Non-pigmented ciliary epithelial cell (primary cell): Measurements from ENCODE around the gene SPCS2.
A peak's percentile ranks its signal among the peaks of the same experiment; 100 is the strongest.

ENCODE experiments used
- DNase-seq: peaks from one replicate; pipeline ENCODE4 v3.0.0-alpha.2; 2010; ENCODE audit warnings: low read depth

Gene SPCS2

DNA sequence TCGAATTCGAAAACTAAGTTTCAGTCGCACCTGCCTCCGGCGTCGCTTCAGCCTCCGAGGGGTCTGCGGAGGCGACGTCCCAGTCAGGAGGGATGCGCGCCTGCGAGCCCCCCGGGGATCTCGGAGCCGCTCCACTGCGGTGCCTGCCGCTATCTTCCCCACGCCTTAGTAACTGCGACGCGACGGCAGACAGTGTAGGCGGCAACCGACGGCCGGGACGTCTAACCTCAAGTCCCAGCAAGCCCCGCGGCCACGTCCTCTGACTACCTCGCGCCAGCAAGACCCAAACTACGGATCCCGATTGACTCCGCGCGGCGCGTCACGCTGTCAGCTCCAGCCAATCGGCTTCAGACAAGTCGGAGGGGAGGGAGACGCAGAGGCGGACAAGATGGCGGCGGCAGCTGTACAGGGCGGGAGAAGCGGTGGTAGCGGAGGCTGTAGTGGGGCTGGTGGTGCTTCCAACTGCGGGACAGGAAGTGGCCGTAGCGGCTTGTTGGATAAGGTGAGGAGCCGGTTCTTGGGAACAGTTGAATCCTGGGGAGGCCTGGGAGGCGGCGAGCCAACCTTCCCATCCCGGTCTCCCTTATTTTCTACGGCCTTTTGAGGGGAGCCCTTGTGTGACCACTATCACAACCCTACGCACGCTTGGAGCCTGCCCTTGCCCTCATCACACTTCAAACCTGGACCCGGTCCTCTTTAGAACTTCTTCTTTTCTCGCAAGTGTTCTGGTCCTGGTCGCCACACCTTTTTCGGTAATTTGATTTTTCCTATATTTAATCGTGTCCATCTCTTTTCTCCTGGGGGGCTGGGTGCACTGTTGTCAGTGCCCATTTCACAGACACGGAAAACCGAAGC lies at the start of gene SPCS2, which contains the start of gene XRRA1:
SPCS2 (plus strand) TSS at position 369 of the 855 bp plus-strand sequence; CDS start at position 389, 20 bp downstream.
XRRA1 (minus strand) TSS at position 194 of the 855 bp plus-strand sequence. CDS start 8,213 bp downstream, outside the sequence.
- peak; percentile 96 for DNase-seq

DNA sequence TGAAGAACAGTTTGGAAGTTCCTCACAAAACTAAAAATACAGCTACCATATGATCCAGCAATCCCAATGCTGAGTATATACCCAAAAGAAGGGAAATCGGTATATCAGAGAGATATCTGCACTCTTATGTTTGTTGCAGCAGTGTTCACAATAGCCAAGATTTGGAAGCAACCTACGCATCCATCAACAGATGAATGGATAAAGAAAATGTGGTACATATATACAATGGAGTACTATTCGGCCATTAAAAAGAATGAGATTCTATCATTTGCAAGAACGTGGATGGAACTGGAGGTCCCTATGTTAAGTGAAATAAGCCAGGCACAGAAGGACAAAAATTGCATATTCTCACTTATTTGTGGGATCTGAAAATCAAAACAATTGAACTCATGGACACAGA lies 46.7 kb upstream of the SPCS2 start:
- DNase-seq = no peak

DNA sequence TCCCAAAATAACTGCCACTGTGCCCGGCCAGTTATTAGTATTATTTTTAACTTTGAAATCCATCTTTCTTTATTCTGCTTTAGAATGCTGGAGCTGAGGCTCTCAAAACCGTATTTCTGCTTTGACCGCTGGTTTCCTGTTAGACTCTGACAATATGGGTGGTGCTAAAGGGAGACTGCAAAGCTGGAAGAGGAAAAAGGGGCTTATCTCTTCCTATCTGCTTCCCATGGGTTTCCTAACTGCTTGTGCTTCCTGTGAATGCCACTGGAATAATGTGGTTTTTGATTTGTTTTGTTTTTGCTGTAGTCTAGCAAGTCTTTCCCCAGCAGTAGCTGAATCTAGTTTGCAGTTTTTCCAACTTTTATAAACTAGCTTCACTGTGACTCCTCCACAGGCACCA lies 43.7 kb upstream of the SPCS2 start:
- DNase-seq = no peak

DNA sequence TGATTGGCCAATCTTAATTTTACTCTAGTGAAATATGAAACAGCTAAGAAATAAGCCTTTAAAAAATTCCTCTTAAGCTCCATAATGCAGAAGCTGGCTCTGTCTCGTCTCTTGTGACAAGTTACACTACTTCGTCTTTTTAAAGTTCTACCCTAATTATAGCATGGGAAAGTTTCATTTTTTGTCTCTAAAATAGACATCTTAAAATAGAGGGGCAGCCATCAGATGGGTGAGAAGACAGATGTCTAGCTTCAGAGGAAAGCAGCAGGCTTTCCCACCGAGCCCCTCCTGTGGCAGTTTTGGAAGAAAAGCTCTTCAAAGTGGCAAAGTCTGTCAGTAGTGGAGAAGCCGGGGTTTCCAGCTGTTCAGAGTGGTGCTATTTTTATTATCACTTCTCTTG lies 39.7 kb upstream of the SPCS2 start:
- no peak for DNase-seq

DNA sequence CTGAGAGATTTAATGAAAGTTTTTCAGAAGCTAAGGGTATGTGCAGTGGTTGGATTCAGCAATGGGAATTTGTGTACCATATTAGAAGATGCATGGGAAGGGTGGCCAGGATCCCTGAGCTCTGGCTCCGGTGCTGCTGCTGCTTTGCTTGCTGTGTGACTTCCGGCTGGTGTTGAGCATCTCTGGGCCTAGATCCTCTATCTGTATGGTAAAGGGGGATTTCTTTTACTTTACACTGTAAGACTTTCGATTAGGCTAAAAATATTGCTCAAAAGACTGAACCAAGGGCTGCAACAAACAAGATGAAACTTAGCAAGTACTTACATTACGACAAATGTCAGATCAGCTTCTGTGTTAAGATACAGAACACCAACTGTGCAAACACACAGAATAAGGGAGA lies 39.3 kb upstream of the SPCS2 start:
- DNase-seq = no peak

DNA sequence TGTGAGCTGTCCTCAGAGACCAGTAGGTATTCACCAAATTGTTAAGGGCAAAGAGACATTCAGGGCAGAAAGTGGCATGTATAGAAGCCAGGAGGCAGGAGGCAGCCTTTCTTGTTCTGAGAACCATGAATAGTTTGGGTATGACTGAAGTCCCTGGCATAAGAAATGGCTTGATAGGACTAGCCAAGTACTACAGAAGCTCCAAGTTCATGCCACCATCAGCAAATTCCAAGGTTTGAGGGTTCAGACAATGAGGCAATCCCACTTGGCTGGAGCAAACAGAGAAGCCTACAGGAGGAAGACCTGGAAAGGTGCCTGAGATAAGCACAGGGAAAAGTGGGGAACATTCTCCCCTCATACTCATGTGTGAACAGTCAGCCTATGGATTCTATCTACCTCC lies 25.9 kb upstream of the SPCS2 start:
- DNase-seq = no peak

DNA sequence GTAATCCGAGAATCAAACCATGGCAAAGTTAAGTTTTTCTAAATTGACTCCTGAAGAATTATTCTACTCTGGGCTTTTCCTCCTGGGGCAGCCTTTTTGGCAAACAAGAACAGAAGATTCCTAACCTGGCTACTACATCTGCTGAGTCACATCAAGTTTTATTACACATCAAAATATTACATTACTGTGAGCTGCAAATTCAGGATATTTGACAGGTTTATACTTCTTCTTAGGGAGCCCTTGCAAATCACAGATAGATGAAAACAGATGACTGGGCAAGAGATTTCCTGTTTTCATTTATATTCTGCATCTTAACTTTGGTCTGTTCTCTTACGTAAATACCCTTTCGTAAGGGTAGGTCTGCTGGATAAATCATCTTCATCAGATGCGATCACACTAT lies 23.8 kb upstream of the SPCS2 start:
- no peak for DNase-seq

DNA sequence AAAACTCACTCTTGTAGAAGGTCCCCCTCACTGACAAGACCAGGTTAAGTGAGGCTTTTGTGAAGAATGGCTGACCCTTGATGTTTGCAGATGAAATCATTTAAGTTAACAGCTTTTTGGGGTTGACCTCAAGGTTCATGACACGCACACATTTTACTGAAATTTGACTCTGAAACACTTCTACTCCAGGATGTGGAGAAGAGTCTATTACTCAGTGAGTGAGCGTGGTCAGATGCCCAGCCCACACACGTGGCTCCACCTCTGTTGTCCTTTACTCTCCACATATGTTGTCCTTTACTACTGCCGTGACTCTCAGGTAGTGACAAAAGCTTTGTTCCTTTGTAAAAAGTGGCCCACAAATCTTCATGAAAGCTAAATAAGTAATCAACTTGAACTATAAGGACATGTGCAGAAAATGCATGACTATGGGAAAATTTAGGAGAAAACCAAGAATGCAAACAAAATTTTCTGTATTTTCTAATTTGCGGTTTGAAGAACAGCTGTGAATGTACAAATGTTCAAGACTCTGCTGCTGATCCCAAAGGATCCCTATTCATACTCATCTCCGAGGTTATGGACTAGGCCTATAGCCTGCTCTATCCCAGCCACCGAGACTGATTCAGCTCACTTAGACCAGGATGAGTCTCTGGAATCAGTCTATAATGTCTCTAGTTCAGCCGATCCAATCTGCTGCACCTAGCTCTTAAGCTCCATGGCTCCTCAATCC lies 22.6 kb upstream of the SPCS2 start:
- DNase-seq = no peak

DNA sequence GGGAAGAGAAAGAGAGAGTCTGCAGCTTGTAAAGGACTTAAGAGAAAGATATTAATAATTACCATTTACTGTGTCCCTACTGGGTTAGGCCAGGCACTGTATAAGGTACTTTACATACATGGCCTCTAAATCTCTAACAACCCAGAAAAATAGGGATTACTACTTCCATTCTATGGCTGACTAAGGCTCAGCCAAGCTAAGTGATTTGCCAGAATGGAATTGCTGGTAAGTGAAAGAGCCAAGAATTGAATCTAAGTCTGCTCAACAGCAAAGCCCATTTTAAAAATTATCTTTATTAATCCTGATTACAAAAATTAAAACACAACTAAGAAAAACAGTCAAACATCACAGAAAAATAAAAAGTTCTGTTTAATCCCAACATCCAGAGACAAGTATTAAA lies 21.6 kb upstream of the SPCS2 start:
- no peak for DNase-seq

DNA sequence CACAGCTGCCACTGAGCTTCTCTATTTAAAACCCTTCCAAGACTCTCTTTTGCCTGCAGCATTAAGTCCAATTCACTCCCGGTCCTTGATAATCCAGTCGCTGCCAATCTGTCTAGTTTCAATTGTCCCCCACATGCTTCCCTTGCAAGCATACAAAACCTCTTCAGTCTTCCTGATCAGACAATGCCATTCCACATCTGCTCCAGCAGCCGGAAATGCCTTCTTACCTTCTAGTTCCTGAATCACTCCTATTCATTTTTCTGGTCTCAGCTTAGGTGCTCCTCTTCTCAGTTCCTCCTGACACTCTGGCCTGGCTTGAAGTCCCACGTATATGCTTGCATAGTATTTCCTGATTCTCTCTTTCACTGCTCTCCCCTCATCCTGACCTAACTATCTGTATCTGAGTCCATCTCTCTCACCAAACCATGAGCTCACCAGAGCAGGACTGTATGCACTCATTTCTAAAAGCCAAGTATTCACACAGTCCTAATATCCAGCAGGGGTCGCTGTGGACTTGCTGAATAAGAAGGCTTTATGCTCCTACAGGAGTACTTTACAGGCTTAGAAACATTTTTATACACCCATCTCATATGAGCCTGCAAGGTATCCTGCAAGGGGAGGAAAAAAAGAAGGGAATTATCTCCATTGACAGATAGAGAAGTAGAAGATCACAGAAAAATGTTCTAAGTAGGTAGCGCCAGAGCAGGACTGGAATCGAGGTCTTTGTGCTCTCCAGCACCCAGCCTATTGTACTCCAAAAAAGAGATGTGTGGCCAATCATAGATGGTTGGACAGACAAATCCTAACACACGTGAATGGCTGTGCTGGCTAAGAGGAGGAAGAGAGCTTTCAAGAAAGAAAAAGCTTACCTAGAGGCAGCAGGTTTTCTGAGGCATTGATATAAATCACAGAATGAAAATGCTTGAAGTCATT lies 19.4 kb upstream of the SPCS2 start:
- DNase-seq = peak; percentile 86

DNA sequence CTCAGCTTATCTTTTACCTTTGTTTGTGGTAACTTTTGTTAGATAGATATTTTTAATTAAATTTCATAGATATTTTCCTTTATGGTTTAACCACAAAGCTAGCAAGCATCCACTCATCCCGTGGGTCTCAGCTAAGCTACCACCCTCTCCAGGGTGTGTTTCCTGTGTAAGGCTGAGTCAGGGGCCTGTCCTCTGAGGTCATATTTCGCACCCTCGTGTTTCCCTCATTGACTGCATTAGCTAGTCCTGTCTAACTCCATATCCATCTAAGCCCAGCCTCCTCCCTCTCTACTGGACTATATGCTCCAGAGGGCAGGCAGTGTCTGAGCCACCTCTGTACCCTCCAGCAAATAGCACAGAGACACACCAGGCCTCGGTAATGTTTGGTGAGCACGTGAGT lies 16.9 kb upstream of the SPCS2 start:
- DNase-seq = no peak

DNA sequence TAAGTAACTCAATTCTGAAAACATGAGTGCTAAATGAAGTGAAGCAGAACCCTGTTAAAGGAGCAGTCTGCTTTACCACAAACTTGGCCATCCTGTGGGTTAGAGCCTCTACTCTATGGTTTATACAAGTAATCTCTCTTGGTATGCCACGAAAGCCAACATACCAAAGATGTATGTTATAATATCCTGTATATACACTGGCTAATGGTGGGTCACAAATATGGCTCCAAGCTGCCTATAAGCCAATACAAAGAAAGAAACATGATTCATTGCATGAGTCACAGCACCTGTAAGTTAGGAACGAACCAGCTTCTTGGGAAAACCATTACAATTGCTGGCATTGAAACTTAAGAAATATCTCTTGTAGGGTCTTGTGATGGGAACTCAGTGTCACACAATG lies 16.3 kb upstream of the SPCS2 start:
- DNase-seq = no peak

DNA sequence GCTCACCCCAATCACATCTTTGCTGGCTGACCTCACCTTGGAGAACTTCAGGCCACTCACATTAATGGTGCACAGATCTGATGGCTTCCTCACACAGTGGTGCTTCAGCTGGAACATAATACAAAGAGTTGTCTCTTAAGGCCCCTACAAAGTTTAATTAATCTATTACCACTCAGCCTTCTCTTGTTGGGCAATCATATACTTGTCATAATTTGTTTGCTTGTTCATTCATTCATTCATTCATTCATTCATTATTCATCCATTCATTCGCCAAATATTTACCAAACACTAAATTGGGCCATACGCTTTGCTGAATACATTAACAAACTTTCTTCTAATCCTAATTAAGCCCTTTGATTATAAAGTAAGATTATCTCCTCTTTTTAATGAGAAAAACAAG lies 15.3 kb upstream of the SPCS2 start:
- no peak for DNase-seq

DNA sequence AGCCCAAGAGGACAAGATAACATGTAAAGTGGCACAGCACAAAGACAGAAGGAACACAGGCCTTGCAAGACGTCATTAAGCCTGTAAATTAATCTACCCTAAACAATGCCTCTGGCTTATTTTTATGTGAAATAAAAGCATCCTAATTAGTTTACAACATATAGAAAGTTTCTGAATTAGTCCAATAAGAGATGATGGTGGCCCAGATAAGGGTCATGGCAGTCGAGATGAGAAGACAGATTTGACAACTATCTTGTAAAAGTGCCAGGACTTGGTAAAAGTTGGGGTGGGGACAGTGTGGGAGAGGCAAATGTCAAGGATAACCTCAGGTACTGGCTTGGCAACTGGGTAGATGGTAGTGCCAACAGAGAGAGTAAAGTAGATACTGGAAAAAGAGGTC lies 13.8 kb upstream of the SPCS2 start:
- no peak for DNase-seq

DNA sequence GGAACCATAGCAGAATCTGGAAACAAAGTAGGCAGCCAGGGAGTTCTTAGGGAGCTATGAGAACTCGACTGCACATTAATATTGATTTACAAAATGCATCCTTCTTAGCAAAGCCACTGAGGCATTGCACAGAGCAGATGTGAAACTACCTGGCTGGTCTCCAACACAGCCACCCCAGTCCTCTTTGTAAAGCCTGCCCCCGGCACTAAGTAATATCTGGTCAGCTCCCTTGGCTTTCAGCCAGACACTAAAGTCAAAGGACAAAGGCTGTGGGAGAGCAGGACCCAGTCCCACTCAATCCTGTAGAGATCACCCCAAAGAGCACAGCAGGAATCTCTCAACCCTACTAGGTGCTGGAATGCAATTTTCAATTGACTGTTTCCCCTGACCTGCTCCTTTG lies 13.0 kb upstream of the SPCS2 start:
- DNase-seq = no peak

DNA sequence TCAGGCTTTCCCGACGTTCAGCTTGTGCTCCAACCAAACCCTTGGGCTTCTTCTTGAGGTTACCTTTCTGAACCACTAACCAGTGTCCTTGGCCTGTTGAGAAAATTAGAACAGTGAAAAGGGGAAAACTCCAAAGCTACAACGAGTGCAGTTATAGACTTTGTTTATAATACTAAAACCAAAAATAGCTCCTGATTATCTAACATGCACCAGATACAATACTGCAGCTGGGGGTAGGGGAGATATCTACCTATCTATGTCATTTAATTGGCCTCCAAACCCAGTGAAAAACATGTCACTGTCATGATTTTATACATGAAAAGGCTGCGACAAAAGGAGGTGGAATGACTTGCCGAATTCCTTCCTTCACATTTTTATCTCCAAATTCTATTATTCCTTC lies 12.1 kb upstream of the SPCS2 start:
- DNase-seq = no peak

DNA sequence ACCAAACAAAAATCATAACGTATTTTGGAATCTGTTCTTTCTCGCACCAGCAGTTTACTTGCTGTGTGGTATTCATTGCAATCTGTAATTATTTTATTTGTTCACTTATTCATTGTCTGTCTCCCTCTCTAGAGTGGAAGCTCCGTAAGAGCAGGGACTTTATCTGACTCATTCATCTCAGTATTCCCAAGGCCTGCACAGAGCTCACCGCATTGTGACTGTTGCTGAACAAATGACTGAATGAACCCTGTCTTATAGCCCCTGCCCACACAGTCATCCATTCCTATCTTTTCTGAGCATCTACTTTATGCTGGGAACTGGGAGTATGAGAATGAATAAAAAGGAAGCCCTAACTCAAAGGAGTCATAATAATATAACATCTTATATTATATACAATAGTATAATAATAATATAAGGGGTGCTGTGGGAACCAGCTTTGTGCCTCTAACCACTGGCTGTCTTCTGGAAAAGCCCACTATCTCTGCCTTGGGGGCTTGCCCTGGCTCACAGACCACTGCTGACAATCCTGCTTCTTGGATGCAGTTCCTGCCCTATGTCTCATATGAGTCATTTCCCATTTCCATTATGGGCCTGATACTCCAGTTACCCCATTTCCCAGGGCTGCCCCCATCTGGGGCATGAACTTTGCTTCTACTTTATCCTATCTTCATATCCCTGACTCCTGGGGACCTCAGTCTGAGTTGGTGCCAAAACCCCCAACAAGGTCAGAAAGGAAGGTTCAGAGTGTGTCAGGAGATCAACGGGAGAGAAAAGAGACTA lies 11.2 kb upstream of the SPCS2 start:
- no peak for DNase-seq

DNA sequence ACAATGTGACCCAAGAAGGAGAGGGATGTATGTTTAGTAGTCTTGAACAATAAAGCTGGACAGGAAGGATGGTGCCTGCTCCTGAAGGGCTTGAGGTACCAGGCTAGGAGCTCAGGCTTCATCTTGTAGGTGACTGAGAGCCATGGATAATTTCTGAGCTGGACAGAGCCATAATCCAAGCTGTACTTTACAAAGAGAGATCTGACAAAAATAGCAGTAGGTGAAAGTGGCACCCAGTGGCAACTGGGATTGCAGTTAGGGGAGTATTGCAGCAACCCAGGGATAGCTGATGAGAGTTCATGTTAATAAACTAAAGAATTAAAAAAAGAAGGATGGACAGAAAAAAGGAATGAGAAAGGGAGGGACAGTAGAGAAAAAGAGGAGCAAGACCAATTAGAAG lies 7.6 kb upstream of the SPCS2 start:
- DNase-seq = no peak

DNA sequence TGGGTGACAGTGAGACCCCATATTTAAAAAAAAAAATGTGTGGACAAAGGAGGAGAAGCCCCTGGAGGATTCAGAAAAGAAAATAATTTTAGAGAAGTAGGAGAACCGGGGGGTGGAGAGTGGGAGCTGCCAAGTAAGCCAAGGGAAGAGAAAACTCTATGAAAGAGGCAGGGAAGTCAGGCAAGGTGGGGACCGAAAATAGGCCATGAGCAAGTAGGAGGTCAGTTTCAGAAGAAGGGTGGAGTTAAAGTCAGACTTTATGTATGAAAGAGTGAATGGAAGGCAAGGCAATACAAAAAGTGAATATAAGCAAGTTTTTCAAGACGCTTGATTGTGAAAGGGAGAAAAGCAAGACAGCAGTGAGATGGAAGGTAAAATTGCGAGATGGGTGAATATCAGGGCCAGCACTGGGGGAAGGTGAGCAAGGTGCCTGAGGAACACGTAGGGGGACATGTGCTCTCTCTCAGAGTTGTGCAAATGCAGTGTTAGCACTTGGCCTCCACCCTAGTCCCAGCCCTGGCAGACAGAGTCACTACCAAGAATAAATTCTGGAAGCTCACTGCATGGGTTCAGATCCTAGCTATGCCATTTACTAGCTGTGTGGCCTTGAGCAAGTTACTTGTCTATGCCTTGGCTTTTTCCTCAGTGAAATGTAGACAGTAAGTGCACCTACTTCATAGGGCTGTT lies 6.8 kb upstream of the SPCS2 start:
- DNase-seq = no peak

DNA sequence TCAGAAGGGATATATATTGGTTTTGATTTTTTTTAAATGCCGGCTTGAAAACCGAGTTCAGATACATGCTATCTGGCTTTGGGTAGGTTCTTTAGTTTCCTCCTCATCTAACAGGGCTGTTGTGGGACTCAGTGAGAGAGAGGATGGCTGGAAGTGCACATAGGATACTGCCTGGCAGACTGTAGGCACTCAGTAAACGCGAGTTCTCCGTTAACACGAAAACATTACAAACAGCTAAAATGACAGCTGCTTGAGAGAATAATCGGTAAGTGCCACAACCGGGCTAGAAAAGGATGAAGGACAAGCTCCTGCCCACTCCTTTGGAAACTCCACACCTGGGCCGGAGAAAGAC lies 544 bp upstream of the SPCS2 start:
- no peak for DNase-seq

DNA sequence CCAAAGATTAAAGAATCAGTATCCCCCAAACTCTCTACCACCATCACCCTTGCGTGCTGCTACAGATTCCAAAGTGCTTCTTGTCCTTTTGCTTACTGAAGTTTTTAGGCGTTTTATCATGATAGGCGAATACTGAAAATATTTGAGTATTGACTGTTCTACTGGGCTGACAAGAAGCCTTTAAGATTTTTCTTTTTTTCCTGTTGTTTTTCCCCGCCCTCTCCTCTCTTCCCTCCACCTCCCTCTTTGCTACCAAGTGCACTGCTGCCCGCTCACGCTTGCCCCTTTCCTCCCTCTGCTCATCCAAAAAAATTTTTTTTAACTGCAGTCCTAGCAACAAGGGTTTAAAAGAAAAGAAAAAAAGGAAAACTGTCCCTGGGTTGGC lies 679 bp downstream of the SPCS2 start:
- no peak for DNase-seq
